ENCODE measurements around the gene LSMEM2.
"Not testable (repeated sequence)": the region's sequence is repeated elsewhere in the genome, so short reads cannot be mapped to it uniquely, and the experiment has no call there.

Gene LSMEM2

DNA sequence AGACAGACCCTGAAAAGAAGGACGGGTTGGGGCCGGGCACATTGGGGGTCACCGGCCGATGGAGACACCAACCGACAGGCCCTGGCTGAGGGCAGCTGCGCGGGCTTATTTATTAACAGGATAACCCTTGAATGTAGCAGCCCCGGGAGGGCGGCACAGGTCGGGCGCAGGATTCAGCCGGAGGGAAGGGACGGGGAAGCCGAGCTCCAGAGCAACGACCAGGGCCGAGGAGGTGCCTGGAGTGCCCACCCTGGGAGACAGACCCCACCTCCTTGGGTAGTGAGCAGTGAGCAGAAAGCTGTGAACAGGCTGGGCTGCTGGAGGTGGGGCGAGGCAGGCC, 2.2 kb upstream of the LSMEM2 start:
- in situ Hi-C loops (cut with MboI; ENCODE audit: low sequenced_read_pairs): no loop called here

DNA sequence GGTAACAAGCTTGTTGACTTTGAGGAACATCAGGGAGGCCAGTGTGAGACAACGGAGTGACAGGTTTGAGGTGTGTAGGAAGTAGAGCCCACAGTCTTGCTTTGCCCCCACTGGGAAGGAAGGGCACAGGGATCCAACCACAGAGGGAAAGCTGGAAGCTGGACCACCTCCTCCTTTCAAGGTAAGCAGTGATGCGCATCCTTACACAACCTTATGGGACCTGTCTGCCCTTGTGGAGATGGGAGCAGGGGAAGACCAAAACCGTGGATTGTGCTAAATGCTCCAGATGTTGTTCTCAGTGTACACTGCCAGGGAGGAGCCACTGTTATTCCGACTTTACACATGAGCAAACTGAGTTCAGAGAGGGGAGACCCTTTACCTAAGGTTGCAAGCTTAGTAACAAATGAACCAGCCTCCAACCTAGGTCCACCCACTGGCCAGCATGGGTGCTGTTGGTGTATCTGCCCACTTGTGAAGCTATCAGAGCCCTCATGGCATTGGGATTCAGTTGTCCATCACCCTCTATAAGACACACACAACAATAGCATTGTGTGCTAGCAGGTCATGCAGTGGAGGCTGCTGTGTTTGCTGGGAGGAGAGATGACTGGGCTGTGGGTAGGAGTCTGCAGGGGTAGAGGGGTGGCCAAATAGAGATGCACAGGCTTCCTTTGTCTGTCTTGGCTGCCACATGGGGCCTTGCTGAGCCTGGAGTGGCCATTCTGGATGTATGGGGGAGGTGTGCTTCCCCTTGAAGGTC, 586 bp upstream of the LSMEM2 start:
- in situ Hi-C loops (cut with MboI; ENCODE audit: low sequenced_read_pairs): no loop called here

DNA sequence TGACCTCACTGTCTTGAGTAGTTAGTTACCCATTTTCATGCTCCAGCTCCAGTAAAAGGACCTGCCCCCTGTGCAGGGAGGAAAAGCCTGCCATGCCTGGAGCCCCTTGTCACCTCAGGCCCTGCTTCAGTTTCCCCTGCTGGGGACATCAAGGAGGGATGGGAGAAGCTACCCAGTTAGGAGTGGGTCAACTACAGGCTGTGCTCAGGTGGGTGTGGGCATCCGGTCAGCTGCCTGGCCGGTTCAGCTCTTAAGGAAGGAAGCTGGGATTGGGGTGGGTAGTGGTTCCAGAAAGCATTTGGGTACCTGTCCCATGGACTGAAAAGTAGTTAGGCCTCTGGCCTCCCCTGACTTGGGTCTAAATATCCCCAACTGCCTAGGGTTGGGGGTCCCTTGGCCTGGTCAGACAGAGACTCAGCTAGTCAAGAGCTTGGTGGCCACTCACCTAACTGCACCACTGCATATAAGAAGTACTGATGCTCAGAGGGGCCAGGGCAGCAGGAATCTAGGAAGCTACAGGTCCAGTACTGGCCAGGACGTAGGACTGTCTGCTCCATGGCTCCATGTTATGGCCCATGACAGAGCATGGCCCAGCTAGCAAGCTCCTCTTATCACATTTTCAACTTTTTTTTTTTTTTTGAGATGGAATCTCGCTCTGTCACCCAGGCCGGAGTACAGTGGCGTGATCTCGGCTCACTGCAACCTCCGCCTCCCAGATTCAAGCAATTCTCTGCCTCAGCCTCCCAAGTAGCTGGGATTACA, 549 bp downstream of the LSMEM2 start:
- in situ Hi-C loops (cut with MboI; ENCODE audit: low sequenced_read_pairs): no loop called here

DNA sequence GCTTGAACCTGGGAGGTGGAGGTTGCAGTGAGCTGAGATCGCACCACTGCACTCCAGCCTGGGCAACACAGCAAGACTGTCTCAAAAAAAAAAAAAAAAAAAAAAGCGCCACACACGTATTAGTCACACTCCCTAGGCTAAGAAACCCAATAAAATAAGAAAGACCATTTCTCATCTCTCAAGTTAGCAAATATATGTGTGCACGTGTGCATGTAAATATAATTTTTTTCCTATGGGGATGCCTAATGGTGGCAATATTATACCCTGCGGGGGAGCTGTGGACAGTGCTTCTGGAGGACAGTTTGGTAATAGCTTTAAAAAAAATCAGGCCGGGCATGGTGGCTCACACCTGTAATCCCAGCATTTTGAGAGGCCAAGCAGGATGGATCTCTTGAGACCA, 5.2 kb downstream of the LSMEM2 start:
- in situ Hi-C loops (cut with MboI; ENCODE audit: low sequenced_read_pairs): not testable (repeated sequence)

DNA sequence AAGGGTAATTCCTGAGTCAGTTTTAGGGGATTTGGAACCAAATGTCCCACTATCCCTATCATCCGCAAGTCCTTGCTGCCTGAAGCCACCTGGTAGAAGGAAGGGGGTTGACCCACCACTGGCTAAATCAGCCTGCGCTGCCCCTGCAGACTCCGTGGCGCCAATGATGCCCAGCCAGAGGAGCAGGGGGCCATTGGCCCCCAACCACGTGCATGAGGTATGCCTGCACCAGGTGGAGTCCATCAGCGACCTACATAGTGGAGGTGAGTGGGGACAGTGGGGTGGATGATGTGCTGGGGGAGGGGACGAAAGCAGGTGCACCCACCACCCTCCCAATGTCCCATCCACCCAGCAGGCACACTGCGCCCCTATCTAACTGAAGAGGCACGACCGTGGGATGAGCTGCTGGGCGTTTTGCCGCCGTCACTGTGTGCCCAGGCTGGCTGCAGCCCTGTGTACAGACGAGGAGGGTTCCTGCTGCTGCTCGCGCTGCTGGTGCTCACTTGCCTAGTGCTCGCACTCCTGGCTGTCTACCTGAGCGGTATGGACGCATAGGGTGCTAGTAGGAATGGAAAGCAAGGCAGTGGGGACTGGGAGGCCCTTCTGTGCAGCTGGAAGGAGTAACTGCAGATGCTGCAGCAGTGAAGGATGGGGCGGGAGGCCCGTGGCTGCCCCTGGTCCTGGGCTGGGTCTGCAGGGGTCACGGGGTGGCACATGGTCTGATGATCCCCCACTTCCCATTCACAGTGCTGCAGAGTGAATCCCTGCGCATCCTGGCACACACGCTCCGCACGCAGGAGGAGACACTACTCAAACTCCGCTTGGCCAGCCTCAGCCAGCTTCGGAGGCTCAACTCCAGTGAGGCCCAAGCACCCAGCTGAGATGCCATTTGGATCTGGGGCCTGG, 7.7 kb downstream of the LSMEM2 start:
- in situ Hi-C loops (cut with MboI; ENCODE audit: low sequenced_read_pairs): no loop called here

DNA sequence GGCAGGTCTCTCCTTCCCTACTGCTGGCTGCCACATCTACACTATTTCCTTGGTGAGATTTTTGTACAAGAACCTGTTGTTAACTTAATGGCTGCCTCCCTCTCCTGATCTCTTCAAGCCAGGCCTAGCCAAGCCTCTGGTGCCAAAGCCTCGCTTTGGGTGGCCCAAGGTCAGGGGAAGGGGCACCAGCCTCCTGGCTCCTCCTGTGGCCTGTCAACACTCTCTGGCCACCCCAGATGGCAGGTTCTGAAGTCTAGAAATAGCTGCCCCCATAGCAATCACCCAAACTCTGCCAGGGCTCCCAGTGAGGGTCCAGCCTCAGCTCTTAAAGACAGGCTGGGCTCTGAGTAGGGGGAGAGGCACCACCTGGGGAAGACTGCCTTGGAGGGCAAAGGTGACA, 8.4 kb downstream of the LSMEM2 start:
- in situ Hi-C loops (cut with MboI; ENCODE audit: low sequenced_read_pairs): no loop called here

DNA sequence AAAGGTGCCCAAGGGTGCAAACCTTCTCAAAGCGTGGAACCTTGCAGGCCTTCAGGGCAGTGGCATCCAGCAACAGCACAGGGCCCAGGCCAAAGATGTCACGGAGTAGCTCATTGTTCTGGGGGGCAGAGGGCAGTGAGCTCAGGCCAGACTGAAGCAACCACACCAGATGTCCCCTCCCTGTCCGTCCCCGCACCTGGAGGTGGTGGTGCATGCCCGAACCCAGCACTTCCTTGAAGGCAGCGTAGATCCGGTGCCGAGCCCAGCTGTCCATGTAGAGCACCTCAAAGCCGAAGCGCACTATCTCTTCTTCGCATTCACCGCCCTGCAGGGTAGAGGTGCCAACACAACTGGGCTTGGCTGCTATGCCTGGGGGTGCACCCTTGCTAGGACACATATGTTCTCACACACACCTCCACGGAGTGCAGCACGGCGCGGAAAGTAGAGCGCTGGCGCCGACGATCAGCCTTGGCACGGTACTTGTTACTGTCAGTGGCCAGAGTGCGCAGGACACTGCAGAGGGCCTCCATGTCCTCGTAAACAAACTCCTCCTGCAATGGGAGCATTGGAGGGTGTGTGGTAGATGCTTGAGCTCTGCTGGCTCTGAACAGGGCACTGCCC, 9.6 kb downstream of the LSMEM2 start:
- in situ Hi-C loops (cut with MboI; ENCODE audit: low sequenced_read_pairs): no loop called here

DNA sequence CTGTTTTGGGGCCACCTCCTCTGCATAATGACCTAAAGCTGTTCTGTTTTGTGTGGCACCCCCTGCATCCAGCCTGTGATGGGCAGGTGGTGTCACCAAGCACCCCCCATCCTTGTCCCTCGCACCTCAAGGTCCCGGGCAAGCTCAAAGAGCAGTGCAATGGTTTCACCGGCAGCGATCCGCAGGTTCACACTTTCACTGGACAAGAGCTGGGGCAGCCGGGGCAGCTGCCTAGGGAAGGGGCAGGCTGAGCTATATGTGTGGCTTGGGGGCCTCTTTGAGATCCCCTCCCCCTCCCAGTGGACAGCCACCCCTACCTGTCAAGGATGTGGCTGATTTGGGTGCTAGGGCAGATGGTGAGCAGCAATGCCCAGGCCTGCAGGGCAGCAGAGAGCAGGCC, 10.2 kb downstream of the LSMEM2 start:
- in situ Hi-C loops (cut with MboI; ENCODE audit: low sequenced_read_pairs): no loop called here

DNA sequence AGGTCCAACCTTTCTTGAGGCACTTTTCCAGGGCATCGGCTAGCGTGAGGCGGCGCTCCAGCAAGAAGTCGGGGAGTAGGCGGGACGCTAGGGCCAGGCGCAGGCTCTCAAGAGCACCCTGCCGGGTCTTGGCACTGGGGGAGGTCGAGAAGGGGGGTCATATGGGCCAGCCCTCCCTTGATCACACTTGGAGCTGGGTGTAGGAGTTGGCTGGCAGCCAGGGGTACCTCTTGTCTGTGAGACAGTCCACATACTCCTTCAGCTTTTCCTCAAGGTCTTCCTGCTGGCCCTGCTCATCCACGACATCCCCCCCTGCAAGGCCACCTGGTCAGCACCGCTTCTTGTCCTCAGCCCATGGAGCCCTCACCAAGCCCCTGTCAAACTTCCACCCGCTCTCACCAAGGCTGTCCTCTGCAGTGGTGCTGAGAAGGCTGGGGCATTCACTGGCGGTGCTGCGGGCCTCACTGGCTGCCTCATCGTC, 11.3 kb downstream of the LSMEM2 start:
- in situ Hi-C loops (cut with MboI; ENCODE audit: low sequenced_read_pairs): no loop called here

DNA sequence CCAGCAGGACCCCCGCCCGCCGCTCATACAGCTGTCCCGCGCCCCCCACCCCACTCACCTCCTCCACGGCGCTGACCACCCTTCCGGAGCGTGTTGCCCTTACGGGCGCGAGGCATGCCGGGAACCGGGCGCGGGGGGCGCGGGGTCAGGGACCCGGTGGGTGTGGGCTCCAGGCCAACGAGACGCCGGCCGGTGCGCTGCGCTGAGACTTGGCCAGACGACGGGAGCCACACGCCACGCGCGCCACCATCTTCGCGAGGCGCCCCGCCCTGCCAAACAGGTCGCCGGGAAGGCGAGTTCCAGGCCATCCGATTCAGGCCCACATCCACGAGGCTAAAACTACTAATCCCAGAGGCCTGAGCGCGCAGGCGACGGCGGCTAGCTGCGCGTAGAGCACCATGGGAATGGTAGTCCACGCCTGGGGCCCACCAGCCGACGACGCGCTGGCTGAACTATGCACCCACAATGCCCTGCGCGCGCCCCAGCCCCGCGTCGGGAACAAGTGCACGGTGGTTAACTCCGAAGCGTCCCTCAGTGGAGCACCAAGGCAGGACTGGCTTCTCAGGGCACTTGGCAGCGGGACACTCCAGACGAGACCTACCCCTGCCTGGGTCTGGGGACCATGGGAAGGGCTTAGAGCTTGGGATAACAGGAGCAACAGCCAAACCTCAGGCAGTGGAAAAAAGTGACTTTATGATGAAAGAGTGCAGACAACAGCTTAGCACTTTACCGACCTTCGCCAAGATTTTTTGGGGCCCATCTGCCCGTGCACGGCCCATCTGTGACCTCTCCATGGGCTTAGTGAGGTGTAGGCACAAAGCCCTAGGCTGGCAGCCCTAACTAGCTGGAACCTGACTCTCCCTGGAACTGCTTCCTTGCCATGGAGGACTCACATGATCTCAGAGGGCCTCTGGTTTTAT, 13.5 kb downstream of the LSMEM2 start, which contains the start of gene IFRD2:
TSS of gene IFRD2 (minus strand) at position 271 of the 920 bp plus-strand sequence. CDS start at position 116, 155 bp downstream.
- in situ Hi-C loops (cut with MboI; ENCODE audit: low sequenced_read_pairs): no loop called here

DNA sequence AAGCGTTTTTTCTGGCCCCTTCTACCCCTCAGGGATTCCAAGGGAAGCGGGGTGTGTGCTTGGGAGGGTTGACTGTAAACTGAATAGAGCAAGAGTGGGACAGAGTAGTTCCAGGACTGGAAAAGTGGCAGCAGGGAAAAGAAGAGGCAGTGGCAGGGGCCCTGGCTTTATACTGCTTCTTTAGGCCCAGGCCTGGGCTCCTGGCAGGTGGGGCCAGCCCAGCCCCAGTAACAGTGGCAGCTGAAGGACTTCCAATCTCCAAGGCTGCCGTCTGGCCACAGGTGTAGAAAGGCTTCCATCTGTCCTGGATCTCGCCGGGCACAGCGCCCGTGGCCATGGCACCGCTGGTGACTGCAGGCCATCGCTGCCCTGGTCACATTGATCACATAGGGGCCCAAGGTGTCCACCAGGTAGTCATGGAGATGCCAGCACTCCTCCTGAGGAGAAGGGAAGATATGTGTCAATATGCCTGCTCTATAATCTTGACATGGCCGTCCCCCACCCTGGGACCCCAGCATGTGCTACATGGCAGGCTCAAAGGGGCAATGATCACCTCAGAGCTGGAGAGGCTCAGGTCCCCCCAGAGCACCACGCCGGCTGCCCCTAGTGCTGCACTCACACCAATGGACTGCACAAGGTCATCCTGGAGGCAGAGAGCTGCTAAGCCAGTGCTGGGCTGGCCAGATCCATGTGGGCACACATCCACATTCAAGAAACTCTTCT, 14.4 kb downstream of the LSMEM2 start:
- in situ Hi-C loops (cut with MboI; ENCODE audit: low sequenced_read_pairs): no loop called here

DNA sequence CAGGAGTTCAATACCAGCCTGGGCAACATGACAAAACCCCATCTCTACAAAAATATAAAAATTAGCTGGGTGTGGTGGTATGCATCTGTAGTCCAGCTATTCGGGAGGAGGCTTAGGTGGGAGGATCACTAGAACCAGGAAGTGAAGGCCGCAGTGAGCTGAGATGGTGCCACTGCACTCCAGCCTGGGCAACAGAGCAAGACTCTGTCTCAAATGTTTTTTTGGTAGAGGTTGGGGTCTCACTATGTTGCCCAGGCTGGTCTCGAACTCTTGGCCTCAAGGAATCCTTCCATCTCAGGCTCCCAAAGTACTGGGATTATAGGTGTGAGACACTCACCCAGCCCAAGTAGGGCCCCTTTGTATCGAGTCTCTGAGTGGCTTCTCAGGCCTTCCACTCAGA, 15.2 kb downstream of the LSMEM2 start:
- in situ Hi-C loops (cut with MboI; ENCODE audit: low sequenced_read_pairs): no loop called here

DNA sequence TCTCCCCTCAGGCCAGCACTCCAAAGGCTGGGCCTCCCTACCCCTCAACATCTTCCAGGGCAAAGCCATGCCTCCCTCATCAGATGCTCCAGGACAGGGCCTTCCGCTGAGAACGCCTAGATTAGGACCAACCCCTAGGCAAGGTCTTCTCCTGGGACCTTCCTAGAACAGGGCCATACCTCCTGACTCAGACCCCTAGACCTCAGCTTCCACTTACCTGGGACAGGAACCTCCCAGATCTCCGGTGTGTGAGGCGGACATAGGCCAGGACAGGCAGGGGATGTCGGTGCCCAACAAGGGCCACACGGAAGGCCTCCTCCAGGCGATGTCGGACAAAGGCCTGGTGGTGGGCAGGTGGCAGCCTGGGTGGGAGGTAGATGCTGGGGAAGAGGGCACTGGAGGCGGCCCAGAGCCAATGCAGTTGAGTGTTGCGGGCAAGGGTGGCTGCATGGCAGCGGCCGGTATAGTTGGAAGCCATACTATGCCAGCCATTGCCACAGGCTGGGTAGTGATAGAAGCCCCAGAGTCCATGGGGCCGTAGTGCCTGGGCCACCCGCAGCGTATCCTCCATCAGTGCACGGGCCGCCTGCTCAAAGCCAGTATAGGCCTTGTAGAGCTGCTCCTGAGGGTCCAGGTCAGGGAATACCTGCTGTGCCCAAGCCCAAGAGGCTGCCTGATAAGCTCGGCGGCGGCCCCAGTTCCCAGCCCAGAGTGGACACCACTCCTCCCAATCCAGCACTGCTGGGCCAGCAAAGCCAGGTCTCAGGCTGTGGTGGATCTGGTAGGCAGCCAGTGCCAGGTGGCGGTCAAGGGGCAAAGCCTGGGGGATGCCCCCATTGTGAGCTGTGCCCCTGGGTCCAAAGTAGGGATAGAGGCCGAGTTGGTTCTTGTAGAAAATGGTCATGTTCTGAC, 15.9 kb downstream of the LSMEM2 start:
- in situ Hi-C loops (cut with MboI; ENCODE audit: low sequenced_read_pairs): no loop called here

DNA sequence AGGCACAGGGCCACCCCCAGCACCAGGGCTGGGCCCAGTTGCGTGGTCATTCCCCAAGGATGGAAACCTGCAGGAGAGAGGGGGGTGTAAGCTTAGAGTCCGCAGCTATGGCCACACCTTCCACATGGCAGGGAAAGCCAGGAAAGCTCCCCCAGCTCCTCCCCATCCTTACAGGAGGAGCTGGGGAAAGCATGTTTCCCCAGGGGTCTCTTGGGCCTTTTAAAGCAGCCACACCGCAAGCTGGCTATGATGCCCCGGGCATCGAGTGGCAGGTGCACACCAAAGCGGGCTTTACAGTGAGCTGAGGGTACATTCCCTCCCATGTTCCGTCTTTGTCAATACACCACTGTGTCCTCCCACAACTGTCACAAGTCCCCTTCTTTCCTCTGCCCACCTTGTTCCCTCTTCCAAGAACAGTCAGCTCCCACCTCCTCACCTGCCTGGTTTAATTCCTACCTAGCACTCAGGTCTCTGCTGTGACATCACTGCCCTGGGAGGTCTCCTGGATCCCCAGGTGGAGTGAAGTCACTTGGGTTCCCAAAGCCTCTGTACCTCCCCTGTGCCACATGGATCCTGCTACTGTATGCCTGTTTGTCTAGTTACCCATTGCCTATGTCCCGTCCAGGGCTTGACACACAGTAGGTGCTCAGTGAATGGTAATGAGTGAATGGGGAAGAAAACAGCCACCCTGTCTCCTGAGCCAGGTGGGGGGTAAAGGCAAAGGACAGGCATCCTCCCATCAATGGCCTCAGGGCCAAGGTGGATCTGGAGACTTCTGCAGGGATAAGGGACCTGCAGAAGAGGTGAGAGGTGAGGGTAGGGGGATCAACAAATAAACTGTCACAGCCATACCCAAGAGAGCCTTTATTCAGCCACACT, 16.9 kb downstream of the LSMEM2 start:
- in situ Hi-C loops (cut with MboI; ENCODE audit: low sequenced_read_pairs): no loop called here

DNA sequence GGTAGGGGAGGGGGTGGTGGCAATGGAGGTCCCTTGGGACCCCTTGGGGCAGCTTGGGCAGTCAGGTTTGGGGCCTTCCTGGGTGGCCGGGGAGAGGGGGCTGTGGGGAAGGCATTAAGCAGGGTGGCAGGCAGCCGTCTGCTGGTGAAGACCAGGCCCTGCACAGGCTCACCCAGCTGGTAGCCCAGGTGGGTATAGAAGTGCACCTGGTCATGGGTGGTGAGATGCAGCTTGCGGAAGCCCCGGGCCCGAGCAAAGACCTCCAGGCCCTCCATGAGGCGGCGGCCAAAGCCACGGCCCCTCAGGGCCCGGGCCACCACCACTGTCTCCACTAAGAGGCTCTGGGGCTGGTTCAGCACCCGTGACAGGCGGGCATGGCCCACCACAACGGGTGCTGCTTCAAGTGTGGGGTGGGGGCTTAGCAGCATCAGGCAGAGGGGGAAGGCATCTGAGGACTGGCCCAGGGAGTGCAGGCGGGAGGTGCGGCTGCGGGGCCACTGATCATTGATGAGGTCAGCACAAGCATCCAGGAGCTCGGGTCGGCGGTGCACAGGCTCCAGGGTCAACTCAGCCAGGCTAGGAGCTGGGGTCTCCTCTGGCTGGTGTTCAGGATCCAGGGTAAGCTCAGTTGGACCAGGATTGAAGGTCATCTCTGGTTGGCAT, 18.0 kb downstream of the LSMEM2 start:
- in situ Hi-C loops (cut with MboI; ENCODE audit: low sequenced_read_pairs): no loop called here

DNA sequence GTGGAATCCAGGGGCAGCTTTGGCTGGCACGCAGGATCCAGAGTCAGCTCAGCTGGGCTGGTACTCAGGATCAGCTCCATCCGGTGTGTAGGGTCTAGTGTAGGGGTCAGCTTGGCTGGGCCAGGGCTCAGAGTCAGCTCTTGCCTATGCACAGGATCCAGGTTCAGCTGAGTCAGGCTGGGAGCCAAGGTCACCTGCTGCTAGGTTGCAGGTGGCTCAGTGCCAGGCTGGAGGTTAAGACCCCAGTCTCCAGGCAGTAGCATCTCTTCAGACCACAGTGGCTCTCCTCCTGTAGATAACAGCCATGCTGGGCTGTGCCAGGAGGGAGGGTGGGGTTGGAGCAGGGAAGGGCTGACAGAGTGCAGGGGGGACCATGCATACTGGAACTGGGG, 18.5 kb downstream of the LSMEM2 start:
- in situ Hi-C loops (cut with MboI; ENCODE audit: low sequenced_read_pairs): no loop called here

All from HL-60/S4 treated with phorbol 12-myristate 13-acetate at 8.2 ng/mL for 4 days and 3 days (cell line).